HG02970 (cell line): ENCODE results near the gene METTL6.
A peak's percentile ranks its signal among the peaks of the same experiment; 100 is the strongest.
"Not testable (repeated sequence)": the region's sequence is repeated elsewhere in the genome, so short reads cannot be mapped to it uniquely, and the experiment has no call there.

ENCODE experiments used
- ATAC-seq: cut with Tn5 transposase; IDR thresholded peaks from one replicate; pipeline ENCODE4 v1.9.1; 2021; ENCODE audit warnings: mild to moderate bottlenecking, moderate library complexity, moderate number of reproducible peaks; ENCODE audit not compliant: unreplicated experiment, low FRiP score

The METTL6 gene

DNA sequence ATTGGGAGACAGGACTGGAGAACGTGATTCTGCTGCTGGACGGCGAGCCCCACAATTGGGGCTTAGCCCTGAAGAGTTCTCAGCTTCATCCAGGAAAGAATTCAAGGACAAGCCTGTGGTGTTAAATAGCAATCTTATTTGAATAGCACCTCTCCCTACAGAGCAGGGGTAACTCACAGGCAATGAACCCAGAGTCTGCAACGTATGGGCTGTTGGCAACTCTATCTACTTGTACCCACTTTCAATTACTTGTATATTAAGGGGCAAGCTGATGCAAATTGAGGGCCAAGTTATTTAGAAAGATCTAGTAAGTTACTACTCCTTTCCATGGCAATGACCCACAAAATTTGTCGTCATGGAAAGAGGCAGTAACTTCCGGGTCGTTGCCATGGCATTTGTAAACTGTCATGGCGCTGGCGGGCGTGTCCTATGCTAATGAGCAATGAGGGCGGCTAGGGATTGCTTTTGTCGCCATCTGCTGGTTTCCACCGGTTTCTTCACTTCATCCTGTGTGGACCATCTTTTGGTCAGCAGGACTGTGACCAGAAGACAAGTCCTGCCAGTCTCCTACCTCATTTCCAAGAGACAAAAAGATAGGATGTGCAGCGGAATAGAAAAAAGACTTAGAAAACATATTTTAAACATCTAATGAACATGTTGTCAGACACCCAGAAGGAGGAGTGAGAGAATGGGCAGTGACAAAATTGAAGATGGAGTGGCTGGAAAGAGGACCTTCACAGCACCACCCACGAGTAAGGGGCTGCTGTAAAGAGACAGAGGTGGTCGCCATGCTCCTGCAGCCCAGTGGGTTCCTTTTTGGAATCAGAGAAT lies 49.2 kb downstream of the METTL6 start:
- ATAC-seq = peak; percentile 84

- no peak for ATAC-seq
These were observed 51.8 kb downstream of the METTL6 start for GRCh38 chr3:15375461-15376000.

- ATAC-seq = no peak
These were observed 54.4 kb downstream of the METTL6 start for GRCh38 chr3:15372918-15373317.

DNA sequence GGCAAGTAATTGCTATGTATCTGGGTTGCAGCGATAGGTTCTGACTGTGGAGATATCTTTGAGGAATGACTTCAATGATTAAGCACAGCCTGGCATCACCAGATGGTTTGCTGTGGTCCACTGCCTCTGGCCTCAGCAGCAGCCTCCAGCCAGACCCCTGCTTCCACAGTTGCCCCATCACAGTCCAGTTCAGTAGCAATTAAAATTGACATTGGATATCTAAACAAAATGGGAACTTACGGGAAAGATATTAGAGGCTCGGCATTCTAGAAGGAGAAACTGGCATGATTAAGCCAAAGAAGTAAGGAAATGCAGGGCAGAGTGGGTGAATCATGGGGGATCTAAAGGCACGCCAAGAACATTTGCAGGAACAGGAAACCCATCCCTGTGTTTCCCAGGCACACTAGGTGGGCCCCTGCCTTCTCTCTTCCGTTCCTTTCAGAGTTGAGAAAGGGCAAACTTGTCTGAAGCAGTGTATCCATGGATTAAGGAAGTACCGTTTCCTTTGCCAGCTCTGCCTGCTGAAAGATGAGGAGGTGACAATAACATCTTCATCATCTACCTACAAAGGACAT lies 58.7 kb downstream of the METTL6 start:
- ATAC-seq = no peak

GRCh38 chr3:15367059-15367458 lies 60.3 kb downstream of the METTL6 start:
- ATAC-seq = no peak

- ATAC-seq = not testable (repeated sequence)
These were observed 63.3 kb downstream of the METTL6 start for GRCh38 chr3:15364078-15364477.

- peak; percentile 75 for ATAC-seq
These were observed 65.7 kb downstream of the METTL6 start for GRCh38 chr3:15361494-15362214.

GRCh38 chr3:15360788-15361493 lies 66.4 kb downstream of the METTL6 start:
- ATAC-seq = peak; percentile 3
